ENCODE data around the gene NFATC3.

GRCh38 chr16:68272507-68273209 is 187.5 kb downstream of the NFATC3 start:
- TF ChIP-seq CTCF (IDR thresholded peaks at IDR 0.05 in 8 of 11, conservative IDR thresholded peaks at IDR 0.05 in 3 of 11) (no peak), POLR2AphosphoS5 (IDR thresholded peaks at IDR 0.05) (peak in 2 of 3 donors; percentile 16 to 48), POLR2A (IDR thresholded peaks at IDR 0.05) (no peak)

All from spleen (tissue), 7 donors.